ENCODE measurements around the gene MACROD2. TPM values are rescaled to one million over a fixed set of nuclear protein-coding genes. Genes with fewer than 3 reads are reported as not detected.

The MACROD2 gene
- total RNA-seq, 1 experiment from 2014 or later: 1.4 TPM

DNA sequence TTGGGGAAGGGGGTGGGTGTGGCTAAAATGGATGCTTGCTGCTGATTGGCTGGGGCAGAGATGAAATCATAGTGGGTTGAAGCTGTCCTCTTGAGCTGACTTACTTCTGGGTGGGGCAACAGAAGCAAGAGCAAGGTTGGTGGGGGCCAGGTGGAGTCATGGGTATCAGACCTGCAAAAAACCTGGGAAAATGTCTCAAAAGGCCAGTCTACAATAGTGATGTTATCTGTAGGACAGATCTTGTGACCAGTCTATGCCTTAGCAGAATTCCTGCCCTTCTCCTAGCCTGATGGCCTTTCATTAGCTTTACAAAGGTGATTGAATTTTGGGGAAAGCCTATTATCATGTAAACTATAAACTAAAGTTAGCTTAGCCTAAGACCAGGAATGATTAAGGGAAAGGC lies 1632.2 kb downstream of the MACROD2 start:
- POLR2A ChIA-PET (ENCODE audit: low non-redundant PET): no interaction called here
- Histone ChIP-seq H3K4me1 (ENCODE audit: insufficient read depth, low read length, poor library complexity, severe bottlenecking) (no peaks in the 10 kb centered on the region), H3K9me3 (ENCODE audit: low read depth, low read length, poor library complexity, severe bottlenecking) (peaks cover 10% of the 10 kb centered on the region), H3K4me3 (ENCODE audit: low read depth, low read length, poor library complexity, severe bottlenecking) (no peak overlapping the region), H3K27me3 (replicated peaks; ENCODE audit: insufficient read depth, low read depth, low read length, poor library complexity) (no peaks in the 10 kb centered on the region), H3K27ac (ENCODE audit: low read depth, low read length, poor library complexity, severe bottlenecking) (no peak overlapping the region), H3K36me3 (ENCODE audit: insufficient read depth, low read length, poor library complexity, severe bottlenecking) (no peaks in the 10 kb centered on the region)
- BruUV-seq (replicated peaks): no TSS peak
- DNase-seq (ENCODE audit: low spot score): no peak
- CTCF ChIA-PET: no interaction called here
- intact Hi-C loops (cut with micrococcal nuclease; ENCODE audit: unreplicated experiment): no loop called here
- TF ChIP-seq CTCF (conservative IDR thresholded peaks at IDR 0.05; ENCODE audit: low read depth, low read length): no peak
- TF ChIP-seq EZH2 (IDR thresholded peaks at IDR 0.05; ENCODE audit: borderline replicate concordance, low read depth, low read length, poor library complexity, severe bottlenecking): no peak

- CTCF ChIA-PET: no interaction called here
- H3K9me3 ChIP-seq (ENCODE audit: low read depth, low read length, poor library complexity, severe bottlenecking): peaks cover 5% of the 10 kb centered on the region
- POLR2A ChIA-PET (ENCODE audit: low non-redundant PET): no interaction called here
- DNase-seq (ENCODE audit: low spot score): no peak
- TF ChIP-seq EZH2 (IDR thresholded peaks at IDR 0.05; ENCODE audit: borderline replicate concordance, low read depth, low read length, poor library complexity, severe bottlenecking) (no peak), CTCF (conservative IDR thresholded peaks at IDR 0.05; ENCODE audit: low read depth, low read length) (no peak)
- no peaks in the 10 kb centered on the region for H3K36me3 ChIP-seq (ENCODE audit: insufficient read depth, low read length, poor library complexity, severe bottlenecking)
- H3K4me3 ChIP-seq (ENCODE audit: low read depth, low read length, poor library complexity, severe bottlenecking): no peak overlapping the region
- H3K27me3 ChIP-seq (replicated peaks; ENCODE audit: insufficient read depth, low read depth, low read length, poor library complexity): no peaks in the 10 kb centered on the region
- no peaks in the 10 kb centered on the region for H3K4me1 ChIP-seq (ENCODE audit: insufficient read depth, low read length, poor library complexity, severe bottlenecking)
- no peak overlapping the region for H3K27ac ChIP-seq (ENCODE audit: low read depth, low read length, poor library complexity, severe bottlenecking)
- no TSS peak for BruUV-seq (replicated peaks)
- intact Hi-C loops (cut with micrococcal nuclease; ENCODE audit: unreplicated experiment): no loop called here
Measured at GRCh38 chr20:15628851-15629353, 1633.6 kb downstream of the MACROD2 start.

DNA sequence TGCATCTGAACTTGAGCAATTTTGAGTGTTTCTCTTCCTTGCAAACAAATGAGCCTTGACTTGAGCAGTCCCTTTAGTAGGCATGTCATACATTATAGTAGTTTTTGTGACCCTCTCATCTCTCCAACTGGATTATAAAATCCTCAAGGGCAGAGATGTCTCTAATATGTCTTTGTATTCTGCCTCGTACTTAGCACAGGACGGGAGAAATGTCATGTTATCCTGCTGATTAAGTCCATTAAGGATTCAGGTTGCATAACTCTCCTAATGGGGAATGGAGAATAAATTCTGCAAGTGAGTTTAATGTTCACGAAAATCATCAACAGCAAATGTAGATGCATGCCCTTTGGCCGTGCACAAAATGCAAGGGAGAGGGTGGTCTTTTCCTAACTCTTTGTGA lies 1635.0 kb downstream of the MACROD2 start:
- Histone ChIP-seq H3K27me3 (replicated peaks; ENCODE audit: insufficient read depth, low read depth, low read length, poor library complexity) (no peaks in the 10 kb centered on the region), H3K4me1 (ENCODE audit: insufficient read depth, low read length, poor library complexity, severe bottlenecking) (no peaks in the 10 kb centered on the region), H3K27ac (ENCODE audit: low read depth, low read length, poor library complexity, severe bottlenecking) (no peak overlapping the region), H3K36me3 (ENCODE audit: insufficient read depth, low read length, poor library complexity, severe bottlenecking) (no peaks in the 10 kb centered on the region), H3K9me3 (ENCODE audit: low read depth, low read length, poor library complexity, severe bottlenecking) (no peaks in the 10 kb centered on the region), H3K4me3 (ENCODE audit: low read depth, low read length, poor library complexity, severe bottlenecking) (no peak overlapping the region)
- ChIA-PET POLR2A (ENCODE audit: low non-redundant PET) (no interaction called here), CTCF (no interaction called here)
- intact Hi-C loops (cut with micrococcal nuclease; ENCODE audit: unreplicated experiment): loop anchor here (5.0 kb wide), 1 partner anchor 62 kb away; no protein-coding TSS in a partner anchor
- no peak for DNase-seq (ENCODE audit: low spot score)
- BruUV-seq (replicated peaks): no TSS peak
- TF ChIP-seq EZH2 (IDR thresholded peaks at IDR 0.05; ENCODE audit: borderline replicate concordance, low read depth, low read length, poor library complexity, severe bottlenecking): no peak
- no peak for TF ChIP-seq CTCF (conservative IDR thresholded peaks at IDR 0.05; ENCODE audit: low read depth, low read length)
